Measurements from ENCODE around the gene HIPK1. TPM values are rescaled to one million over a fixed set of nuclear protein-coding genes. Genes with fewer than 3 reads are reported as not detected.
"Not testable (repeated sequence)": the region's sequence is repeated elsewhere in the genome, so short reads cannot be mapped to it uniquely, and the experiment has no call there.

Gene HIPK1
- total RNA-seq, 1 donor from 2014 or later = 108 TPM

DNA sequence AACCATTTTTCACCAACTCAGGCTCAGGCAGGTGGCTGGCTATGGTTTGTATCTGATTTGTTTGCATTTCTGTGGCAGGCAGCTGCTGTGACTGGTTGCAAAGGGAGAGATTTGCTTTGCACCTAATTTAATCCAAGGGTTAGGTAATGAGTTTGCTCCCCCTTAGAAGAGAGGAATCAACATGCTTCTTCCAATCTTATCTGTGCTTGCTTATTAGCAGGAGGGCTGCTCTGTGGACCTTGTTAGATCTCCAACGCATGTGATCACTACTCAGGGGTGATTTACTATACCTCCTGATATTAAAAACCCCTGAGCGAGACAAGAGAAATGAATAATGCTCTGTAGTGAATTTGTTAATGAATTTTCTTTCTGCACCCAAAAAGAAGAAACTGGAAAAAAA, 70.7 kb downstream of the HIPK1 start:
- H3K4me1 Mint-ChIP-seq (ENCODE audit: low read depth) = no peaks in the 10 kb centered on the region
- peaks cover 9% of the 10 kb centered on the region for H3K9me3 Mint-ChIP-seq
- no peaks in the 10 kb centered on the region for H3K36me3 Mint-ChIP-seq (ENCODE audit: low read depth)
- no peak for DNase-seq (ENCODE audit: low spot score)
- intact Hi-C loops (cut with micrococcal nuclease) = no loop called here
- peaks cover 11% of the 10 kb centered on the region for H3K27me3 Mint-ChIP-seq (ENCODE audit: low read depth)
- no peak overlapping the region for H3K4me3 Mint-ChIP-seq (ENCODE audit: low read depth)
- no peak overlapping the region for H3K27ac Mint-ChIP-seq

DNA sequence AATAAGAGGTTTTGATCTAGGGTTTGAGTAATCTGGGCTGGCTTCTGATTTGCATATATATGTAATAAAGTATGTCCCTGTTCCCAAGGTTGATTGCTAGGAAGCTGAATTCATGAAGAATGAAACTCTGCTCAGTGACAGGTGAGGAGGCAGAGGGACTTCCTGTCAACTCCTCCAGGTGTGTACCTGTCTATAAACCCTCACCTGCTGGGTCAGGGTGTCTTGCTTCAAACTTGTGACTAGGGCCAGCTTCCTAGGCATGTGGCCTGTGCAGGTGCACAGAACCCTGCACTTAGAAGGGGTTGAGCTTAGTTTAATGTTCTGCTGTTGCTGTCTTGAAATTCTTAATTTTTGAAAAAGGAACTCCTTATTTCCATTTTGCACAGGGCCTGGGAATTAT, 71.3 kb downstream of the HIPK1 start:
- Mint-ChIP-seq H3K27ac (no peak overlapping the region), H3K36me3 (ENCODE audit: low read depth) (no peaks in the 10 kb centered on the region)
- intact Hi-C loops (cut with micrococcal nuclease) = no loop called here

DNA sequence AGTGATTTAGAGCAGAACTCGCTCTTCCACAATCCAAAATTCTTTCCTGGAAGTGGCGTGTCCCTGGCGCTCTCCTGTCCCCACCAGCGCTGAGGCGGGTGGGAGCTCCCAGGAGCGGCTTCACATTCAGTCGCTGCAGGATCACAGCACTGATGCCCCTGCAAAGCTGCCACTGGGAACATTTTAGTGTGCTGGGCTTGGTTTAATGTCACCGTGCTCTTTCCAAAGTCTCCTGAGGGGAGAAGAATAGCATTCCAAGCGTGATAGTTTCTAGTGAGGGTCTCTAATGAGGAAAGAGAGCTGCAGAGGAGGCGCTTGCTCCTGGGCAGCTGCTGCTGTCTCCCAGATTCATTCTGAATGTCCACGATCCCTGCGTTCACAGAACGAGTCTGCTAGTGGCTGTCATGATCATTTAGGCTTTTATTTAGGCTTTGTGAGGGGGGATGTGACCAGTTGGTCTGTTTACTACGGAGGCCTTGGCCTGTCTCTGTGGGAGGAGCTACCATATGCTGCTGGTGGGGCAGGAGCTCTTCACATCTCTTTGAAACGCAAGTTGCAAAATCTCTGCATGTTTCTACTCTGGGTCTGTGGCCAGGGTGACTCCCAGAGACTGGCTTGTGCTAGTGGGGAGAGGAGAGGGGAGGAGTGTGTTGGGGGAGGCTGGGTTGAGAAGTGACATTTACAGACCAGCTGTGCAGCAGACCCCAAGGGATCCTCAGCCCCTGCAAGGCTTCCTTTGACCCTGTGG, 73.5 kb downstream of the HIPK1 start:
- H3K27ac Mint-ChIP-seq = no peak overlapping the region
- no peaks in the 10 kb centered on the region for H3K4me1 Mint-ChIP-seq (ENCODE audit: low read depth)
- H3K27me3 Mint-ChIP-seq (ENCODE audit: low read depth) = peaks cover 15% of the 10 kb centered on the region
- H3K9me3 Mint-ChIP-seq = no peaks in the 10 kb centered on the region
- no peak for DNase-seq (ENCODE audit: low spot score)
- no peak overlapping the region for H3K4me3 Mint-ChIP-seq (ENCODE audit: low read depth)
- H3K36me3 Mint-ChIP-seq (ENCODE audit: low read depth) = no peaks in the 10 kb centered on the region
- intact Hi-C loops (cut with micrococcal nuclease) = no loop called here

More for the DNA sequence above, 71.3 kb downstream of the HIPK1 start:
- peaks cover 11% of the 10 kb centered on the region for H3K27me3 Mint-ChIP-seq (ENCODE audit: low read depth)
- H3K4me1 Mint-ChIP-seq (ENCODE audit: low read depth) = no peaks in the 10 kb centered on the region
- H3K9me3 Mint-ChIP-seq = peaks cover 3% of the 10 kb centered on the region
- H3K4me3 Mint-ChIP-seq (ENCODE audit: low read depth) = no peak overlapping the region
- DNase-seq (ENCODE audit: low spot score) = no peak

DNA sequence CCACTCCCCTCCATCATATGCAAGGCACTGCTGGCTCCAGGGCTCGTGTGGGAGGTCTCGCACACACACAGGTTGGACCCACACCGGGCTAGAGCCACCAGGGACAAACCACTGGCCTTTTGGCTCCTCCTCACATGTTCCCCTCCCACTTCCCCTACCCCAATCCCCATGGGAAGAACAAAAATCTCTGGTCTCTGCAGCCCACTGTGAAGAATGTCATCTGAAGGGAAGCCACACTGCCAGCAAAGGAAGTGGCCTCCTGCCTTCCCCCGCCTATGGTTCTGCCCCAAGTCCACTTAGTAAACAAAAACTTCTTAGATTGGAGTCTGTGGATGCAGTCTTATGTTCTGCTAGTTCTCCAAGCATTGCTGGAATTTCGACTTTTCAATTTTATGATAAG, 74.3 kb downstream of the HIPK1 start:
- no peak overlapping the region for H3K27ac Mint-ChIP-seq
- peaks cover 13% of the 10 kb centered on the region for H3K27me3 Mint-ChIP-seq (ENCODE audit: low read depth)
- no peak overlapping the region for H3K4me3 Mint-ChIP-seq (ENCODE audit: low read depth)
- no peaks in the 10 kb centered on the region for H3K4me1 Mint-ChIP-seq (ENCODE audit: low read depth)
- intact Hi-C loops (cut with micrococcal nuclease) = no loop called here
- no peak for DNase-seq (ENCODE audit: low spot score)
- no peaks in the 10 kb centered on the region for H3K36me3 Mint-ChIP-seq (ENCODE audit: low read depth)
- no peaks in the 10 kb centered on the region for H3K9me3 Mint-ChIP-seq

DNA sequence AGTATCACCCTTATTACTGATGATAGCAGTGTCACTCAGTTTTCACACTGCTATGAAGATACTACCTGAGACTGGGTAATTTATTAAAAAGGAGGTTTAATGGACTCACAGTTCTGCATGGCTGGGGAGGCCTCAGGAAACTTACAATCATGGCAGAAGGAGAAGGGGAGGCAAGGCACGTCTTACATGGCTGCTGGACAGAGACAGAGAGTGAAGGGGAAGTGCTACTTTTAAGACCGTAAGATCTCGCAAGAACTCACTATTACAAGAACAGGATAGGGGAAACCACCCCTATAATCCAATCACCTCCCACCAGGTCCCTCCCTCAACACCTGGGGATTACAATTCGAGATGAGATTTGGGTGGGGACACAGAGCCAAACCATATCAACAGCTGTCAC, 77.7 kb downstream of the HIPK1 start:
- H3K4me3 Mint-ChIP-seq (ENCODE audit: low read depth); H3K9me3 Mint-ChIP-seq; DNase-seq (ENCODE audit: low spot score); intact Hi-C loops (cut with micrococcal nuclease); H3K4me1 Mint-ChIP-seq (ENCODE audit: low read depth); H3K36me3 Mint-ChIP-seq (ENCODE audit: low read depth); H3K27ac Mint-ChIP-seq: not testable (repeated sequence)
- peaks cover 12% of the 10 kb centered on the region for H3K27me3 Mint-ChIP-seq (ENCODE audit: low read depth)

DNA sequence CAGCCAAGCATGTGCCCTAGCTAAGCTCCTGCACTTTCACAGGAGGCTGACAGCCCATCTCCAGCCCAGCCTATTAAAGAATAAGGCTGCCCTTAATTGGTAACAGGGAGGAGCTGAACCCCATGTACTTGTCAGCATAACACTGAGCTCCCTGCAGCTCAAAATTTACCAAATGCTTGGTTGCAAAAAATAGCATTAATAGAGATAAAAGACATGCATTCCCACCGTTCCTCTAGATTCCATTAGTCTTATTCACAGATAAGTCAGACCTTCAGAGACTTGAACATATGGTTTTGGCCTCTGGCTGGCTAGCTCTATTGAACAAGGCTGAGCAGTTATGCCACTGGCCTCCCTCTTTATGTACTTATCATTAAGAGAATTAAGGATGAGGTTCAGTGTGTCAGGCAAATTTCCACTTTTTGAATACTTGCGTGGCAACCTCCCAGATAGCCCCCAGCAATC, 79.4 kb downstream of the HIPK1 start:
- no peak for DNase-seq (ENCODE audit: low spot score)
- H3K27ac Mint-ChIP-seq = no peak overlapping the region
- no peaks in the 10 kb centered on the region for H3K4me1 Mint-ChIP-seq (ENCODE audit: low read depth)
- H3K9me3 Mint-ChIP-seq = no peaks in the 10 kb centered on the region
- intact Hi-C loops (cut with micrococcal nuclease) = no loop called here
- peaks cover 14% of the 10 kb centered on the region for H3K27me3 Mint-ChIP-seq (ENCODE audit: low read depth)
- no peak overlapping the region for H3K4me3 Mint-ChIP-seq (ENCODE audit: low read depth)
- no peaks in the 10 kb centered on the region for H3K36me3 Mint-ChIP-seq (ENCODE audit: low read depth)

DNA sequence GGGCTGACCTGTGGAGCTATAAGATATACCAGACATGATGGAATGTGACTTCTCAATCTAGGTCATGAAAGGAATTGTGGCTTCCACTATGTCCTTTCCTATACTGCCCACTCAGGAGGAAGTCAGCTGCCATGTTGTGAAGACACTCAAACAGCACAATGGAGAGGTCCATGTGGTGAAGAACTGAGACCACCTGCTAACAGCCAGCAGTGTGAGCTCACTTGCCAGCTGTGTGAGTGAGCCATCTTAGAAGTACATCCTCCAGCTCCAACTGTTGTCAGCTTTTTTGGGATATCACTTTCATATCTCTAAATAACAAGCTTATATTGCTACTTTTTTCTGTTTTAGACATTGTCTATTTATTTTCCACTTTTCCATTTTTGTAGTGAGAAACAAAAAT, 79.9 kb downstream of the HIPK1 start:
- H3K27me3 Mint-ChIP-seq (ENCODE audit: low read depth) = peaks cover 13% of the 10 kb centered on the region
- no peak overlapping the region for H3K4me3 Mint-ChIP-seq (ENCODE audit: low read depth)
- no peak for DNase-seq (ENCODE audit: low spot score)
- H3K4me1 Mint-ChIP-seq (ENCODE audit: low read depth) = no peaks in the 10 kb centered on the region
- intact Hi-C loops (cut with micrococcal nuclease) = no loop called here
- H3K27ac Mint-ChIP-seq = no peak overlapping the region
- no peaks in the 10 kb centered on the region for H3K36me3 Mint-ChIP-seq (ENCODE audit: low read depth)
- H3K9me3 Mint-ChIP-seq = no peaks in the 10 kb centered on the region

DNA sequence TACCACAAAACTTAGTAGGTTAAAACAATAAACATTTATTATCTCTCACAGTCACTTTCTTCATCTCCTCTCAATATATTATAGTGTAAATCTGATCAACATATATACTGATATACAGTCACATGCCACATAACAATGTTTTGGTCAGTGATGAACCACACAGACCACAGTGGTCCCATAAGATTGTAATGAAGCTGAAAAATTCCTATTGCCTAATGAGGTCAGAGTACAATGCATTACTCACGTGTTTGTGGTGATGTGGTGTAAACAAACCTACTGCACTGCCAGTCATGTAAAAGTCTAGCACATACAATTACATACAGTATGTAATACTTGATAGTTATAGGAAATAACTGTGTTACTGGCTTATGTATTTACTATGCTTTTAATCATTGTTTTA, 80.3 kb downstream of the HIPK1 start:
- intact Hi-C loops (cut with micrococcal nuclease) = no loop called here
- Mint-ChIP-seq H3K4me3 (ENCODE audit: low read depth) (no peak overlapping the region), H3K27me3 (ENCODE audit: low read depth) (peaks cover 13% of the 10 kb centered on the region), H3K4me1 (ENCODE audit: low read depth) (no peaks in the 10 kb centered on the region), H3K9me3 (no peaks in the 10 kb centered on the region), H3K27ac (no peak overlapping the region), H3K36me3 (ENCODE audit: low read depth) (no peaks in the 10 kb centered on the region)
- no peak for DNase-seq (ENCODE audit: low spot score)

DNA sequence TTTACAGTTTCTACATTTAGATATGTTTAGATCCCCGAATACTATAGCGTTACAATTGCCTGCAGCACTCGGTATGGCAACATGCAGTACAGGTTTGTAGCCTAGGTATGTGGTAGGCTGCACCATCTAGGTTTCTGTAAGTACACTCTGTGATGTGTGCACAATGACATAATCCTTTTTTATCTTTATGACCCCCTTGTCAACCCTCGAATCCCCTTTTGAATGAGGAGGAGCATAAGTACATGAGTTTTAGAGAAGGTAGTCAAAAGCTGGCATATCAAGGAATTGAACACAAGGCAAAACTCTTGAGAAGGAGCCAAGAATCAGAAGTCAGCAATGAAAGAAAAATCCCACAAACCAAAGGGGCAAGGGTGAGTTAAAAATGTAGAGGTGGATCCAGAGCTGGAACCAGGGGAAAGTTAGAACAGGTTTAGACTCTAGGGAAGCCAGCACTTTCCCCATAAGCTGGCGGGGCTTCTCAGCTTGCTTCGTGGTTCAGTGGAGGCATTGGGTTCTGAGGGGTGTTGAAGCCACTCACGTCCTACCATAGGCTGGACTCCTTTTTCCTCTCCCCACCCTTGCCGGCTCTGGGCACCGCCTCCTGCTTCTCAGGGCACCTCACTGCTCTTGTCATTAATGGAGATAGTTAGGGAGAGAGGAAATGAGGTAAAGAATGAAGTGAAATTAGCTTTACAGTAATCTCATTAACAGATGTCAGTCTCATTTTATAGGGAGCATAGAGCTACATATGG, 81.5 kb downstream of the HIPK1 start:
- Mint-ChIP-seq H3K27ac (no peak overlapping the region), H3K4me3 (ENCODE audit: low read depth) (no peak overlapping the region), H3K9me3 (no peaks in the 10 kb centered on the region), H3K36me3 (ENCODE audit: low read depth) (no peaks in the 10 kb centered on the region), H3K4me1 (ENCODE audit: low read depth) (no peaks in the 10 kb centered on the region), H3K27me3 (ENCODE audit: low read depth) (peaks cover 15% of the 10 kb centered on the region)
- intact Hi-C loops (cut with micrococcal nuclease) = no loop called here
- DNase-seq (ENCODE audit: low spot score) = no peak

DNA sequence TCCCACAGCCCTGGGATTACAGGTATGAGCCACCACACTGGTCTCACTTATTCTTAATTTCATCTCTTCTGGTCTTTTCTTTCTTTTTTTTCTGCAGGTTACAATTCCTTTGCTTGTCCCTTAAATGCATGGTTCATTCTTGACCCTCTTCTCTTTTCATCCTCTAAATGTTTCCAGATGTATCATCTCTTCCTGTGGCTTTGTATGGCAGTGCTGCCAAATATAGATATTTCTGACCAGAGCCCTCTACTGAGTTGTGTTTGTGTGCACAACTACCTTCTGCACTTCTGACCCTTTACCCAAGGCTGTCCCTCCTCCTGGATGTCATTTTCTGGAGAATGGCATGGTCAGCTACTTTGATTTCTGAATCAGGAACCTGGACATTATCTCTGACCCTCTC, 82.7 kb downstream of the HIPK1 start:
- no peaks in the 10 kb centered on the region for H3K36me3 Mint-ChIP-seq (ENCODE audit: low read depth)
- H3K27me3 Mint-ChIP-seq (ENCODE audit: low read depth) = peaks cover 13% of the 10 kb centered on the region
- H3K9me3 Mint-ChIP-seq = no peaks in the 10 kb centered on the region
- intact Hi-C loops (cut with micrococcal nuclease) = no loop called here
- no peak for DNase-seq (ENCODE audit: low spot score)
- H3K27ac Mint-ChIP-seq = no peak overlapping the region
- H3K4me1 Mint-ChIP-seq (ENCODE audit: low read depth) = no peaks in the 10 kb centered on the region
- H3K4me3 Mint-ChIP-seq (ENCODE audit: low read depth) = no peak overlapping the region

DNA sequence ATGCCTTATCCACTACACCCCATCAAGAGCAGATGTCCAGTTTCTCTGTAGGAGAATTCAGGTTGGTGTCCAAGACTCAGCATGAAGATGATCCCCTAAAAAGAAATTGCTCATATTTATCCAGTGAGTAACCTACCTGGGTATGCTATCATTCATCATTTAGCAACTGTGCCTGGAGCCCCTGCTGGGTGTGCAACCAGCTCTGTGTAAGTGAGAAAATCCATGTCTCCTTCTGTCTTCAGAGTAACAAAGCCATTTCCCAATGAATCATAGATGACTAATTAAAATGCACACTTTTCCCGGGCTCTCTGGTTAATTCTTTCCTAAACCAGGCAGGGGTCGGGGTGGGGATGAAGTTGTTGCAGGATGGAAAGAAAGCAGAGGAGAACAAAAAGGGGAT, 86.0 kb downstream of the HIPK1 start:
- H3K27me3 Mint-ChIP-seq (ENCODE audit: low read depth) = peaks cover 16% of the 10 kb centered on the region
- intact Hi-C loops (cut with micrococcal nuclease) = no loop called here
- H3K4me3 Mint-ChIP-seq (ENCODE audit: low read depth) = no peak overlapping the region
- DNase-seq (ENCODE audit: low spot score) = no peak
- no peaks in the 10 kb centered on the region for H3K4me1 Mint-ChIP-seq (ENCODE audit: low read depth)
- no peaks in the 10 kb centered on the region for H3K9me3 Mint-ChIP-seq
- H3K27ac Mint-ChIP-seq = no peak overlapping the region
- H3K36me3 Mint-ChIP-seq (ENCODE audit: low read depth) = no peaks in the 10 kb centered on the region

DNA sequence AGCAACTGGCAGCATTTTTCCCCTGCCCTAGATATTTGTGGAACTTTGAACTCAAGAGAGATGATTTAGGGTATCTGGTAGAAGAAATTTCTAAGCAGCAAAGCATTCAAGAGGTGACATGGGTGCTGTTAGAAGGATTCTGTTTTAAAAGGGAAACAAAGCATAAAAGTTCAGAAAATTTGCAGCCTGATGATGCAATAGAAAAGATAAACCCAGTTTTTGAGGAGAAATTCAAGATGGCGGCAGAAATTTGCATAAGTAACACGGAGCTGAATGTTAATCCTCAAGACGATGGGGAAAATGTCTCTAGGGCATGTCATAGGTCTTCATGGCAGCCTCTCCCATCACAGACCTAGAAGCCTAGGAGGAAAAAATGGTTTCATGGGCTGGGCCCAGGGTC, 90.6 kb downstream of the HIPK1 start:
- H3K36me3 Mint-ChIP-seq (ENCODE audit: low read depth); intact Hi-C loops (cut with micrococcal nuclease); H3K4me3 Mint-ChIP-seq (ENCODE audit: low read depth); H3K27ac Mint-ChIP-seq; H3K27me3 Mint-ChIP-seq (ENCODE audit: low read depth); H3K9me3 Mint-ChIP-seq; DNase-seq (ENCODE audit: low spot score); H3K4me1 Mint-ChIP-seq (ENCODE audit: low read depth): not testable (repeated sequence)

DNA sequence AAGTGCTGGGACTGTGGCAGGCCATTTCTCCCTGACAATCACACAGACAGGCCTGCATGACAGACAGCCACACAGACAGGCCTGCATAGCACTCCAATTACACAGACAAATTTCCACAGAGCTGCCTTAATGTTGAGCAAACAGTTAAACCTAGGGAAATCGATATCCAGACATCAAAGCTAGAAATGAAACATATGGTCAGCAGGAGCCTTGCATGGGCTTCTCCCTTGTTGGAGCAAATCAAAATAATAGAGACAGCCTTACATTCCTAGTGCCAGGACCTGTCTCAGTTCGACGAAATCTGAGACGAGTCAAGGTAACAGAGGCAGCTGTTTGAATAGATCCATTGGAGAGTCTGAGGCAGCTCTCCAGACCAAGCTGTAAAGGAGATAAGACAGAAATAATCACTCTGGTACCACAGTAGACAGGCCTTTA, 92.6 kb downstream of the HIPK1 start:
- H3K27me3 Mint-ChIP-seq (ENCODE audit: low read depth) = peaks cover 3% of the 10 kb centered on the region
- H3K4me1 Mint-ChIP-seq (ENCODE audit: low read depth) = no peaks in the 10 kb centered on the region
- intact Hi-C loops (cut with micrococcal nuclease) = no loop called here
- no peak for DNase-seq (ENCODE audit: low spot score)
- no peaks in the 10 kb centered on the region for H3K36me3 Mint-ChIP-seq (ENCODE audit: low read depth)
- no peaks in the 10 kb centered on the region for H3K9me3 Mint-ChIP-seq
- H3K4me3 Mint-ChIP-seq (ENCODE audit: low read depth) = no peak overlapping the region
- H3K27ac Mint-ChIP-seq = no peak overlapping the region

All from activated T-helper 2 cell treated with anti-CD3 and anti-CD28 coated beads, Interferon-gamma antibody, Interleukin-2, Interleukin-4, amounts not matched to agents 10 μg/mL and 5 μg/mL and 100 μg/mL, durations not matched to agents 14 hours and 24 hours and 36 hours (primary cell).